SK-N-SH treated with all-trans-retinoic acid at 6 μM for 48 hours (cell line): Measurements from ENCODE around the gene TFR2.

ENCODE experiments used
- ATAC-seq: fragments of 200-7000 bp; cut with Tn5 transposase; 3 replicates; pipeline ENCODE4 v1.9.1; 2020; ENCODE audit warnings: mild to moderate bottlenecking, moderate library complexity
- ARNTL ChIP-seq: fragments of 450-650 bp; formaldehyde crosslinking; IDR thresholded peaks from 2 replicates; pipeline ENCODE4 v1.5.0; 2020; ENCODE audit warnings: low read depth, mild to moderate bottlenecking, moderate library complexity, borderline replicate concordance
- BACH2 ChIP-seq: fragments of 250-450 bp; sonication (Bioruptor Pico); IDR thresholded peaks from 2 replicates; pipeline ENCODE4 v1.9.0; 2021; ENCODE audit warnings: mild to moderate bottlenecking, borderline replicate concordance
- CREB5 ChIP-seq: fragments of 250-450 bp; sonication (Bioruptor Pico); IDR thresholded peaks from 2 replicates; pipeline ENCODE4 v1.5.1; 2020; ENCODE audit warnings: low read depth, mild to moderate bottlenecking, moderate library complexity
- CSDC2 ChIP-seq: fragments of 250-450 bp; sonication (Bioruptor Pico); IDR thresholded peaks from 2 replicates; pipeline ENCODE4 v1.5.0; 2020; ENCODE audit warnings: mild to moderate bottlenecking, moderate library complexity
- CSRNP3 ChIP-seq: fragments of 250-450 bp; sonication (Bioruptor Pico); IDR thresholded peaks from 2 replicates; pipeline ENCODE4 v1.5.1; 2021; ENCODE audit warnings: mild to moderate bottlenecking, moderate library complexity
- ESRRG ChIP-seq: fragments of 250-450 bp; sonication (Bioruptor Pico); IDR thresholded peaks from 2 replicates; pipeline ENCODE4 v1.6.1; 2021; ENCODE audit warnings: mild to moderate bottlenecking
- GLIS3 ChIP-seq: fragments of 250-450 bp; sonication (Bioruptor Pico); IDR thresholded peaks from 2 replicates; pipeline ENCODE4 v1.5.0; 2020; ENCODE audit warnings: mild to moderate bottlenecking, moderate library complexity
- ISL1 ChIP-seq: fragments of 250-450 bp; sonication (Bioruptor Pico); IDR thresholded peaks from 2 replicates; pipeline ENCODE4 v2.1.2; 2022; ENCODE audit warnings: mild to moderate bottlenecking, moderate library complexity
- OSR1 ChIP-seq: fragments of 250-450 bp; sonication (Bioruptor Pico); IDR thresholded peaks from 2 replicates; pipeline ENCODE4 v1.8.0; 2022; ENCODE audit warnings: moderate library complexity, mild to moderate bottlenecking, inconsistent platforms
- PATZ1 ChIP-seq: fragments of 250-450 bp; sonication (Bioruptor Pico); IDR thresholded peaks from 2 replicates; pipeline ENCODE4 v1.8.0; 2020; ENCODE audit warnings: mild to moderate bottlenecking, moderate library complexity, borderline replicate concordance
- POU6F1 ChIP-seq: fragments of 250-450 bp; sonication (Bioruptor Pico); IDR thresholded peaks from 2 replicates; pipeline ENCODE4 v1.8.0; 2021; ENCODE audit warnings: low read depth, mild to moderate bottlenecking, moderate library complexity, borderline replicate concordance
- PPARA ChIP-seq: fragments of 250-450 bp; sonication (Bioruptor Pico); IDR thresholded peaks from 2 replicates; pipeline ENCODE4 v1.5.0; 2020; ENCODE audit warnings: mild to moderate bottlenecking, borderline replicate concordance
- RARB ChIP-seq: fragments of 250-450 bp; sonication (Bioruptor Pico); IDR thresholded peaks from 2 replicates; pipeline ENCODE4 v1.8.0; 2021; ENCODE audit warnings: mild to moderate bottlenecking, moderate library complexity
- SNAI2 ChIP-seq: fragments of 250-450 bp; sonication (Bioruptor Pico); IDR thresholded peaks from 2 replicates; pipeline ENCODE4 v1.5.0; 2020; ENCODE audit warnings: mild to moderate bottlenecking, moderate library complexity
- TOX ChIP-seq: fragments of 250-450 bp; sonication (Bioruptor Pico); IDR thresholded peaks from 2 replicates; pipeline ENCODE4 v1.8.0; 2021; ENCODE audit warnings: mild to moderate bottlenecking, moderate library complexity, borderline replicate concordance
- TSHZ2 ChIP-seq: fragments of 250-450 bp; sonication (Bioruptor Pico); IDR thresholded peaks from 2 replicates; pipeline ENCODE4 v1.5.0; 2020; ENCODE audit warnings: mild to moderate bottlenecking, moderate library complexity
- ZC3H10 ChIP-seq: fragments of 250-450 bp; sonication (Bioruptor Pico); IDR thresholded peaks from 2 replicates; pipeline ENCODE4 v1.5.1; 2021; ENCODE audit warnings: mild to moderate bottlenecking, moderate library complexity
- ZFP3 ChIP-seq: fragments of 250-450 bp; sonication (Bioruptor Pico); IDR thresholded peaks from 2 replicates; pipeline ENCODE4 v1.5.0; 2020; ENCODE audit warnings: mild to moderate bottlenecking, moderate library complexity
- ZFP30 ChIP-seq: fragments of 450-650 bp; formaldehyde crosslinking; IDR thresholded peaks from 2 replicates; pipeline ENCODE4 v1.5.0; 2022; ENCODE audit warnings: mild to moderate bottlenecking, moderate library complexity
- ZNF565 ChIP-seq: fragments of 450-650 bp; formaldehyde crosslinking; conservative IDR thresholded peaks from 2 replicates; pipeline ENCODE4 v1.5.0; 2020; ENCODE audit warnings: low read depth, mild to moderate bottlenecking, moderate library complexity
- ZNF70 ChIP-seq: fragments of 450-650 bp; formaldehyde crosslinking; IDR thresholded peaks from 2 replicates; pipeline ENCODE4 v1.5.0; 2020; ENCODE audit warnings: mild to moderate bottlenecking, moderate library complexity
- ZNF8 ChIP-seq: fragments of 450-650 bp; formaldehyde crosslinking; IDR thresholded peaks from 2 replicates; pipeline ENCODE4 v1.5.0; 2020; ENCODE audit warnings: mild to moderate bottlenecking, moderate library complexity

Gene TFR2

GRCh38 chr7:100575746-100576383, 65.5 kb downstream of the TFR2 start:
- ATAC-seq = no peak
- TF ChIP-seq RARB (CRISPR knock-in tag) (no peak), ZNF8 (CRISPR knock-in tag) (no peak), OSR1 (CRISPR knock-in tag) (no peak), ZNF70 (no peak), GLIS3 (CRISPR knock-in tag) (no peak), ARNTL (CRISPR knock-in tag) (no peak), PATZ1 (CRISPR knock-in tag) (no peak), POU6F1 (CRISPR knock-in tag) (no peak), CSRNP3 (CRISPR knock-in tag) (no peak), ESRRG (no peak), ISL1 (CRISPR knock-in tag) (no peak), ZC3H10 (CRISPR knock-in tag) (no peak), CREB5 (CRISPR knock-in tag) (no peak), TSHZ2 (CRISPR knock-in tag) (no peak), TOX (CRISPR knock-in tag) (no peak), SNAI2 (CRISPR knock-in tag) (no peak), BACH2 (CRISPR knock-in tag) (no peak), CSDC2 (CRISPR knock-in tag) (no peak), PPARA (CRISPR knock-in tag) (no peak), ZFP30 (no peak)

- no peak for ATAC-seq
- TF ChIP-seq ESRRG (no peak), CSRNP3 (CRISPR knock-in tag) (no peak), CREB5 (CRISPR knock-in tag) (no peak), ZNF565 (no peak), OSR1 (CRISPR knock-in tag) (no peak), CSDC2 (CRISPR knock-in tag) (no peak), GLIS3 (CRISPR knock-in tag) (no peak), ZC3H10 (CRISPR knock-in tag) (no peak), ZFP3 (CRISPR knock-in tag) (no peak), TSHZ2 (CRISPR knock-in tag) (no peak), ARNTL (CRISPR knock-in tag) (no peak), POU6F1 (CRISPR knock-in tag) (no peak), ZNF70 (no peak)
Measured at GRCh38 chr7:100575206-100575631, 66.1 kb downstream of the TFR2 start.
